Ascending aorta (tissue), 2 donors: ENCODE data around the gene MN1. TPM values are rescaled to one million over a fixed set of nuclear protein-coding genes. Genes with fewer than 3 reads are reported as not detected.

Source experiments
- DNase-seq, 2 donors: peaks; one replicate each; pipeline ENCODE4 v3.0.0-alpha.2; 2019; ENCODE audit warnings: low spot score in 2 of 2
- H3K27ac ChIP-seq, 2 donors: fragments of 200-600 bp; sonication (generic); one replicate each; pipeline ENCODE4 v1.5.1; 2016 to 2017; ENCODE audit warnings: mild to moderate bottlenecking in 1 of 2
- H3K27me3 ChIP-seq: fragments of 200-600 bp; sonication (generic); one replicate; pipeline ENCODE4 v1.5.1; 2017
- H3K36me3 ChIP-seq, 2 donors: fragments of 200-600 bp; sonication (generic); one replicate each; pipeline ENCODE4 v1.5.1; 2016
- H3K4me1 ChIP-seq, 2 donors: fragments of 200-600 bp; sonication (generic); one replicate each; pipeline ENCODE4 v1.5.1; 2016 to 2017; ENCODE audit warnings: mild to moderate bottlenecking in 1 of 2
- H3K4me3 ChIP-seq, 2 donors: fragments of 200-600 bp; sonication (generic); one replicate each; pipeline ENCODE4 v1.5.1; 2016 to 2017; ENCODE audit warnings: mild to moderate bottlenecking in 1 of 2
- H3K9me3 ChIP-seq, 2 donors: fragments of 200-600 bp; sonication (generic); one replicate each; pipeline ENCODE4 v1.5.1; 2016
- CTCF ChIP-seq, 3 experiments: fragments of 200-600 bp in 2 of 3; fragments of 450-650 bp in 1 of 3; sonication (generic) in 2 of 3; IDR thresholded peaks; one replicate each; pipeline ENCODE4 v1.5.1; 2016 to 2019; ENCODE audit warnings: antibody characterized with exemption in 3 of 3, mild to moderate bottlenecking in 1 of 3, moderate library complexity in 1 of 3
- intact Hi-C: fragments of 100-400 bp; cut with DNase I; formaldehyde crosslinking; loops from one replicate; pipeline ENCODE4 v1.15.1; 2023
- total RNA-seq: library from RNA; depleted of rRNA; stranded (reverse); fragments of >200 nt; gene quantifications from one replicate; pipeline ENCODE4 v1.1.0, GENCODE V29; 2016

The MN1 gene
- total RNA-seq, 1 donor from 2014 or later = 23.0 TPM

GRCh38 chr22:27766679-27767078 is 34.9 kb downstream of the MN1 start:
- no peak for TF ChIP-seq CTCF (IDR thresholded peaks at IDR 0.05)
- intact Hi-C loops = no loop called here
- no peaks in the 10 kb centered on the region for H3K9me3 ChIP-seq
- no peaks in the 10 kb centered on the region for H3K27me3 ChIP-seq
- no peak overlapping the region for H3K4me3 ChIP-seq
- H3K4me1 ChIP-seq = peaks cover 2 to 8% of the 10 kb centered on the region in 2 donors
- H3K36me3 ChIP-seq = peaks cover 4 to 8% of the 10 kb centered on the region in 2 donors
- DNase-seq = no peak
- H3K27ac ChIP-seq = no peak overlapping the region

GRCh38 chr22:27765706-27766291 is 35.8 kb downstream of the MN1 start:
- DNase-seq = no peak
- Histone ChIP-seq H3K4me3 (no peak overlapping the region), H3K27ac (no peak overlapping the region), H3K36me3 (peaks cover 4 to 8% of the 10 kb centered on the region in 2 donors), H3K27me3 (no peaks in the 10 kb centered on the region), H3K9me3 (no peaks in the 10 kb centered on the region), H3K4me1 (peaks cover 6 to 11% of the 10 kb centered on the region in 2 donors)
- intact Hi-C loops = no loop called here
- TF ChIP-seq CTCF (IDR thresholded peaks at IDR 0.05) = no peak

GRCh38 chr22:27764722-27765236 is 36.8 kb downstream of the MN1 start:
- H3K36me3 ChIP-seq = peaks cover 4 to 8% of the 10 kb centered on the region in 2 donors
- TF ChIP-seq CTCF (IDR thresholded peaks at IDR 0.05) = no peak
- intact Hi-C loops = no loop called here
- no peaks in the 10 kb centered on the region for H3K9me3 ChIP-seq
- H3K4me1 ChIP-seq = peaks cover 6 to 11% of the 10 kb centered on the region in 2 donors
- H3K27me3 ChIP-seq = no peaks in the 10 kb centered on the region
- no peak overlapping the region for H3K4me3 ChIP-seq
- no peak overlapping the region for H3K27ac ChIP-seq
- no peak for DNase-seq

- intact Hi-C loops = no loop called here
- no peak for DNase-seq
- no peaks in the 10 kb centered on the region for H3K27me3 ChIP-seq
- no peak overlapping the region for H3K4me3 ChIP-seq
- H3K27ac ChIP-seq = no peak overlapping the region
- peaks cover 6 to 22% of the 10 kb centered on the region in 2 donors for H3K4me1 ChIP-seq
- peaks cover 4 to 8% of the 10 kb centered on the region in 2 donors for H3K36me3 ChIP-seq
- TF ChIP-seq CTCF (IDR thresholded peaks at IDR 0.05) = no peak
- no peaks in the 10 kb centered on the region for H3K9me3 ChIP-seq
Measured at GRCh38 chr22:27761665-27762064, 39.9 kb downstream of the MN1 start.

GRCh38 chr22:27761000-27761399 is 40.6 kb downstream of the MN1 start:
- DNase-seq = no peak
- no peak for TF ChIP-seq CTCF (IDR thresholded peaks at IDR 0.05)
- Histone ChIP-seq H3K27ac (no peak overlapping the region), H3K9me3 (no peaks in the 10 kb centered on the region), H3K4me3 (no peak overlapping the region), H3K27me3 (no peaks in the 10 kb centered on the region), H3K36me3 (peaks cover 4 to 7% of the 10 kb centered on the region in 2 donors), H3K4me1 (peaks cover 6 to 24% of the 10 kb centered on the region in 2 donors)
- intact Hi-C loops = no loop called here
